Measurements from ENCODE around the gene ADA. TPM values are rescaled to one million over a fixed set of nuclear protein-coding genes. Genes with fewer than 3 reads are reported as not detected.

Gene ADA
- total RNA-seq, 4 donors from 2014 or later, result 7.6 to 14.5 (median 10.4) TPM

GRCh38 chr20:44615169-44615791, 36.2 kb downstream of the ADA start:
- Histone ChIP-seq H3K4me1 (peaks cover 6 to 66% (median 30%) of the 10 kb centered on the region in 3 donors), H3K27me3 (no peaks in the 10 kb centered on the region)
- WGBS, 2 donors (ENCODE audit: low coverage in 1 of 2), result 20 to 50% methylated on average over 1 to 2 of the region's 10 CpGs

GRCh38 chr20:44614525-44614924, 37.0 kb downstream of the ADA start:
- Histone ChIP-seq H3K4me3 (no peak overlapping the region), H3K4me1 (peaks cover 8 to 73% (median 37%) of the 10 kb centered on the region in 3 donors), H3K36me3 (peaks cover 0 to 67% of the 10 kb centered on the region in 2 donors), H3K27me3 (no peaks in the 10 kb centered on the region), H3K27ac (peak overlapping the region; percentile 1 to 90 (median 83)), H3K9me3 (no peaks in the 10 kb centered on the region)
- ATAC-seq, result no peak
- WGBS, 2 donors (ENCODE audit: low coverage in 1 of 2), result 72% methylated on average over 3 of the region's 14 CpGs; no CpG with 5 or more reads in 1 of the 2 donors
- TF ChIP-seq EP300 (IDR thresholded peaks at IDR 0.05), result no peak
- TF ChIP-seq POLR2A (IDR thresholded peaks at IDR 0.05), result no peak
- TF ChIP-seq POLR2AphosphoS5 (IDR thresholded peaks at IDR 0.05), result no peak
- no peak for TF ChIP-seq CTCF (IDR thresholded peaks at IDR 0.05)

More at GRCh38 chr20:44615169-44615791, 36.2 kb downstream of the ADA start:
- no peaks in the 10 kb centered on the region for H3K9me3 ChIP-seq
- TF ChIP-seq CTCF (IDR thresholded peaks at IDR 0.05) (no peak), POLR2AphosphoS5 (IDR thresholded peaks at IDR 0.05) (no peak), EP300 (IDR thresholded peaks at IDR 0.05) (no peak), POLR2A (IDR thresholded peaks at IDR 0.05) (no peak)
- peaks cover 0 to 74% of the 10 kb centered on the region in 2 donors for H3K36me3 ChIP-seq
- peak; percentile 25 for ATAC-seq
- H3K27ac ChIP-seq, result peak overlapping the region; percentile 1 to 90 (median 83)
- H3K4me3 ChIP-seq, result no peak overlapping the region

GRCh38 chr20:44613575-44613974, 37.9 kb downstream of the ADA start:
- Histone ChIP-seq H3K36me3 (peaks cover 0 to 57% of the 10 kb centered on the region in 2 donors), H3K27ac (peak overlapping the region in 3 of 4 donors; percentile 81 to 90 (median 85))
- 85 to 92% methylated on average over 4 to 5 of the region's 5 CpGs for WGBS, 2 donors (ENCODE audit: low coverage in 1 of 2)

GRCh38 chr20:44610313-44610962, 41.1 kb downstream of the ADA start:
- Histone ChIP-seq H3K27me3 (no peaks in the 10 kb centered on the region), H3K4me3 (no peak overlapping the region), H3K27ac (peak overlapping the region; percentile 69 to 93 (median 89)), H3K9me3 (no peaks in the 10 kb centered on the region), H3K36me3 (peaks cover 0 to 26% of the 10 kb centered on the region in 2 donors), H3K4me1 (peaks cover 8 to 68% (median 28%) of the 10 kb centered on the region in 3 donors)
- peak; percentile 33 for ATAC-seq
- TF ChIP-seq CTCF (IDR thresholded peaks at IDR 0.05) (no peak), EP300 (IDR thresholded peaks at IDR 0.05) (no peak), POLR2A (IDR thresholded peaks at IDR 0.05) (no peak), POLR2AphosphoS5 (IDR thresholded peaks at IDR 0.05) (no peak)
- 0 to 4% methylated on average over 1 of the region's 1 CpG for WGBS, 2 donors (ENCODE audit: low coverage in 1 of 2)

More at GRCh38 chr20:44613575-44613974, 37.9 kb downstream of the ADA start:
- peaks cover 8 to 83% (median 45%) of the 10 kb centered on the region in 3 donors for H3K4me1 ChIP-seq
- H3K9me3 ChIP-seq, result no peaks in the 10 kb centered on the region
- no peak overlapping the region for H3K4me3 ChIP-seq
- TF ChIP-seq POLR2AphosphoS5 (IDR thresholded peaks at IDR 0.05) (no peak), EP300 (IDR thresholded peaks at IDR 0.05) (no peak), CTCF (IDR thresholded peaks at IDR 0.05) (no peak), POLR2A (IDR thresholded peaks at IDR 0.05) (no peak)
- ATAC-seq, result no peak
- H3K27me3 ChIP-seq, result no peaks in the 10 kb centered on the region
